Gastrocnemius medialis (tissue), 4 donors: ENCODE measurements around the gene RSPH10B2.

Source experiments
- POLR2A ChIP-seq, 2 donors: fragments of 450-650 bp; IDR thresholded peaks; one replicate each; pipeline ENCODE4 v1.6.1; 2017; ENCODE audit warnings: antibody characterized with exemption in 2 of 2, mild to moderate bottlenecking in 2 of 2, moderate library complexity in 2 of 2
- TF ChIP-seq, protein P1 (sequence below), 5 experiments: fragments of 450-650 bp in 3 of 5; fragments of 200-600 bp in 2 of 5; sonication (generic) in 2 of 5; IDR thresholded peaks in 4 of 5; conservative IDR thresholded peaks in 1 of 5; 1 replicate in 4 of 5; 2 replicates in 1 of 5; pipeline ENCODE4 v1.5.1; 2016 to 2019; ENCODE audit warnings: antibody characterized with exemption in 5 of 5, mild to moderate bottlenecking in 3 of 5, moderate library complexity in 3 of 5

DNA sequence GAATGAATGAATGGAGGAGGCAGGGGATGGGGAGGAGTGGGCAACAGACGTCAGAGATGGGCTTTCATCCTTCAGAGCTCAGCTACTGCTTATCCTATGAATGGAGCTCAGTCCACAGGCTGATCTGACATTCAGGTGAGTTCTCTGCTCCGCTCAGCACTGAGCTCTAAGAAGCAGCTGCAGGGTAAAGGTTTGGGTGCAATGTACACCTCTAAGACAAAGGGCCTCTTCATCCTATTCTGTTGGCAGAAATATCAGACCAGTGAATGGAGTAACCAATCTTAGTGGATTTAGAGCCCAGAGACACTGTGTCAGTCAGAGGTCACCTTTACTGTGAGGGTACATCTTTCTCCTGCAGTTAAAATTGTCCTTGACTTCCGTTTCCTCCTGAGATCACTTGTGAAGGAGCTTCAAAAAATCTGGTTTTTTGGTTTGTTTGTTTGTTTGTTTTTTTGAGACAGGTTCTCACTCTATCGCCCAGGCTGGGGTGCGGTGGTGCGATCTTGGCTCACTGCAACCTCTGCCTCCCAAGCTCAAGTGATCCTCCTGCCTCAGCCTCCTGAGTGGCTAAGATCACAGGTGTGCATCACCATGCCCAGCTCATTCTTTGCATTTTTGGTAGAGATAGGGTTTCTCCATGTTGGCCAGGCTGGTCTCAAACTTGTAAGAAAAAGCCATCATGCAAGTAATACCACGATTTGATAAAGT is 77.3 kb downstream of the RSPH10B2 start:
- TF ChIP-seq, protein P1, sequence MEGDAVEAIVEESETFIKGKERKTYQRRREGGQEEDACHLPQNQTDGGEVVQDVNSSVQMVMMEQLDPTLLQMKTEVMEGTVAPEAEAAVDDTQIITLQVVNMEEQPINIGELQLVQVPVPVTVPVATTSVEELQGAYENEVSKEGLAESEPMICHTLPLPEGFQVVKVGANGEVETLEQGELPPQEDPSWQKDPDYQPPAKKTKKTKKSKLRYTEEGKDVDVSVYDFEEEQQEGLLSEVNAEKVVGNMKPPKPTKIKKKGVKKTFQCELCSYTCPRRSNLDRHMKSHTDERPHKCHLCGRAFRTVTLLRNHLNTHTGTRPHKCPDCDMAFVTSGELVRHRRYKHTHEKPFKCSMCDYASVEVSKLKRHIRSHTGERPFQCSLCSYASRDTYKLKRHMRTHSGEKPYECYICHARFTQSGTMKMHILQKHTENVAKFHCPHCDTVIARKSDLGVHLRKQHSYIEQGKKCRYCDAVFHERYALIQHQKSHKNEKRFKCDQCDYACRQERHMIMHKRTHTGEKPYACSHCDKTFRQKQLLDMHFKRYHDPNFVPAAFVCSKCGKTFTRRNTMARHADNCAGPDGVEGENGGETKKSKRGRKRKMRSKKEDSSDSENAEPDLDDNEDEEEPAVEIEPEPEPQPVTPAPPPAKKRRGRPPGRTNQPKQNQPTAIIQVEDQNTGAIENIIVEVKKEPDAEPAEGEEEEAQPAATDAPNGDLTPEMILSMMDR (IDR thresholded peaks at IDR 0.05 in 4 of 5, conservative IDR thresholded peaks at IDR 0.05 in 1 of 5), result no peak
- no peak for TF ChIP-seq POLR2A (IDR thresholded peaks at IDR 0.05)
